ENCODE measurements around the gene TPK1. TPM values are rescaled to one million over a fixed set of nuclear protein-coding genes. Genes with fewer than 3 reads are reported as not detected.

Gene TPK1
- polyA plus RNA-seq, 2 donors = 0.63 to 1.8 TPM

- peak overlapping the region; percentile 92 to 99 for H3K27ac ChIP-seq (ENCODE audit: low read depth in 2 of 2, low read length in 1 of 2)
These were observed 427.7 kb downstream of the TPK1 start for GRCh38 chr7:144408121-144408520.

GRCh38 chr7:144407266-144407931 lies 428.5 kb downstream of the TPK1 start:
- Histone ChIP-seq H3K4me1 (ENCODE audit: control insufficient read depth in 2 of 2, insufficient read depth in 2 of 2, low read length in 1 of 2) (peaks cover 0 to 2% of the 10 kb centered on the region in 2 donors), H3K36me3 (ENCODE audit: control insufficient read depth in 2 of 2, insufficient read depth in 2 of 2, low read length in 1 of 2) (no peaks in the 10 kb centered on the region), H3K9me3 (ENCODE audit: control insufficient read depth in 2 of 2, insufficient read depth in 1 of 2, low read depth in 1 of 2, low read length in 1 of 2) (no peaks in the 10 kb centered on the region), H3K4me3 (ENCODE audit: low read depth in 1 of 2, low read length in 2 of 2) (peak overlapping the region in 1 of 2 donors; percentile 29), H3K27me3 (ENCODE audit: control insufficient read depth in 1 of 2, insufficient read depth in 2 of 2, low read length in 2 of 2) (no peaks in the 10 kb centered on the region), H3K27ac (ENCODE audit: low read depth in 2 of 2, low read length in 1 of 2) (peak overlapping the region; percentile 92 to 99)
- WGBS, 2 donors = 33 to 45% methylated on average over 12 of the region's 12 CpGs

More at GRCh38 chr7:144408121-144408520, 427.7 kb downstream of the TPK1 start:
- Histone ChIP-seq H3K4me1 (ENCODE audit: control insufficient read depth in 2 of 2, insufficient read depth in 2 of 2, low read length in 1 of 2) (peaks cover 0 to 2% of the 10 kb centered on the region in 2 donors), H3K27me3 (ENCODE audit: control insufficient read depth in 1 of 2, insufficient read depth in 2 of 2, low read length in 2 of 2) (no peaks in the 10 kb centered on the region), H3K4me3 (ENCODE audit: low read depth in 1 of 2, low read length in 2 of 2) (peak overlapping the region in 1 of 2 donors; percentile 29), H3K36me3 (ENCODE audit: control insufficient read depth in 2 of 2, insufficient read depth in 2 of 2, low read length in 1 of 2) (no peaks in the 10 kb centered on the region), H3K9me3 (ENCODE audit: control insufficient read depth in 2 of 2, insufficient read depth in 1 of 2, low read depth in 1 of 2, low read length in 1 of 2) (no peaks in the 10 kb centered on the region)
- WGBS, 2 donors = 37 to 51% methylated on average over 3 of the region's 3 CpGs

GRCh38 chr7:144404946-144405345 lies 430.9 kb downstream of the TPK1 start:
- WGBS, 2 donors = 74 to 82% methylated on average over 4 of the region's 4 CpGs
- H3K4me3 ChIP-seq (ENCODE audit: low read depth in 1 of 2, low read length in 2 of 2) = no peak overlapping the region
- no peak overlapping the region for H3K27ac ChIP-seq (ENCODE audit: low read depth in 2 of 2, low read length in 1 of 2)
- no peaks in the 10 kb centered on the region for H3K4me1 ChIP-seq (ENCODE audit: control insufficient read depth in 2 of 2, insufficient read depth in 2 of 2, low read length in 1 of 2)
- no peaks in the 10 kb centered on the region for H3K36me3 ChIP-seq (ENCODE audit: control insufficient read depth in 2 of 2, insufficient read depth in 2 of 2, low read length in 1 of 2)
- no peaks in the 10 kb centered on the region for H3K9me3 ChIP-seq (ENCODE audit: control insufficient read depth in 2 of 2, insufficient read depth in 1 of 2, low read depth in 1 of 2, low read length in 1 of 2)
- H3K27me3 ChIP-seq (ENCODE audit: control insufficient read depth in 1 of 2, insufficient read depth in 2 of 2, low read length in 2 of 2) = no peaks in the 10 kb centered on the region

GRCh38 chr7:144403649-144404061 lies 432.2 kb downstream of the TPK1 start, which contains the start of gene NOBOX:
Gene NOBOX (minus strand): TSS chr7:144403693.
- Histone ChIP-seq H3K4me1 (ENCODE audit: control insufficient read depth in 2 of 2, insufficient read depth in 2 of 2, low read length in 1 of 2) (no peaks in the 10 kb centered on the region), H3K36me3 (ENCODE audit: control insufficient read depth in 2 of 2, insufficient read depth in 2 of 2, low read length in 1 of 2) (no peaks in the 10 kb centered on the region), H3K4me3 (ENCODE audit: low read depth in 1 of 2, low read length in 2 of 2) (no peak within 1 kb of the TSS), H3K27ac (ENCODE audit: low read depth in 2 of 2, low read length in 1 of 2) (no peak within 1 kb of the TSS), H3K9me3 (ENCODE audit: control insufficient read depth in 2 of 2, insufficient read depth in 1 of 2, low read depth in 1 of 2, low read length in 1 of 2) (no peaks in the 10 kb centered on the region), H3K27me3 (ENCODE audit: control insufficient read depth in 1 of 2, insufficient read depth in 2 of 2, low read length in 2 of 2) (no peaks in the 10 kb centered on the region)
- WGBS, 2 donors = 92 to 97% methylated on average over 26 to 39 of the region's 39 CpGs

GRCh38 chr7:144403102-144403501 lies 432.8 kb downstream of the TPK1 start:
- H3K9me3 ChIP-seq (ENCODE audit: control insufficient read depth in 2 of 2, insufficient read depth in 1 of 2, low read depth in 1 of 2, low read length in 1 of 2) = no peaks in the 10 kb centered on the region
- H3K4me1 ChIP-seq (ENCODE audit: control insufficient read depth in 2 of 2, insufficient read depth in 2 of 2, low read length in 1 of 2) = no peaks in the 10 kb centered on the region
- H3K36me3 ChIP-seq (ENCODE audit: control insufficient read depth in 2 of 2, insufficient read depth in 2 of 2, low read length in 1 of 2) = no peaks in the 10 kb centered on the region
- no peak overlapping the region for H3K4me3 ChIP-seq (ENCODE audit: low read depth in 1 of 2, low read length in 2 of 2)
- 95 to 96% methylated on average over 5 to 11 of the region's 11 CpGs for whole genome bisulfite sequencing, 2 donors
- no peaks in the 10 kb centered on the region for H3K27me3 ChIP-seq (ENCODE audit: control insufficient read depth in 1 of 2, insufficient read depth in 2 of 2, low read length in 2 of 2)
- H3K27ac ChIP-seq (ENCODE audit: low read depth in 2 of 2, low read length in 1 of 2) = no peak overlapping the region
